HepG2 (cell line): ENCODE measurements around the gene ANKS4B. TPM values are rescaled to one million over a fixed set of nuclear protein-coding genes. Genes with fewer than 3 reads are reported as not detected.

Experiments used
- CEBPB ChIP-seq: IDR thresholded peaks from 2 replicates; pipeline ENCODE4 v1.6.1; 2011; ENCODE audit warnings: low read depth, low read length, improper control_type of control experiment, borderline replicate concordance
- CEBPG ChIP-seq: IDR thresholded peaks from 2 replicates; pipeline ENCODE4 v1.6.1; 2016
- GRHL1 ChIP-seq: sonication (generic); formaldehyde crosslinking; conservative IDR thresholded peaks from 2 replicates; pipeline ENCODE4 v1.8.0; 2022; ENCODE audit warnings: missing genetic modification reagents
- GZF1 ChIP-seq: sonication (generic); formaldehyde crosslinking; IDR thresholded peaks from 2 replicates; pipeline ENCODE4 v1.5.1; 2020; ENCODE audit warnings: mild to moderate bottlenecking, missing genetic modification reagents
- HMG20A ChIP-seq: IDR thresholded peaks from 2 replicates; pipeline ENCODE4 v1.6.1; 2016; ENCODE audit warnings: borderline replicate concordance
- KDM6A ChIP-seq: IDR thresholded peaks from 2 replicates; pipeline ENCODE4 v1.6.1; 2016; ENCODE audit warnings: low read depth
- PAF1 ChIP-seq: IDR thresholded peaks from 2 replicates; pipeline ENCODE4 v1.6.1; 2016; ENCODE audit warnings: missing genetic modification reagents, missing compliant biosample characterization
- PAXIP1 ChIP-seq: sonication (generic); formaldehyde crosslinking; conservative IDR thresholded peaks from 2 replicates; pipeline ENCODE4 v1.4.0; 2020; ENCODE audit warnings: mild to moderate bottlenecking, missing genetic modification reagents, moderate library complexity
- POLR2AphosphoS2 ChIP-seq: IDR thresholded peaks from 2 replicates; pipeline ENCODE4 v1.6.1; 2011; ENCODE audit warnings: low read depth, low read length, improper control_type of control experiment
- TEAD3 ChIP-seq: optimal IDR thresholded peaks from 2 replicates; pipeline ENCODE3; 2016; ENCODE audit warnings: borderline replicate concordance
- TEF ChIP-seq: sonication (generic); formaldehyde crosslinking; IDR thresholded peaks from 2 replicates; pipeline ENCODE4 v1.5.0; 2020; ENCODE audit warnings: missing genetic modification reagents
- ZNF17 ChIP-seq: sonication (generic); formaldehyde crosslinking; IDR thresholded peaks from 2 replicates; pipeline ENCODE4 v1.5.0; 2020; ENCODE audit warnings: mild to moderate bottlenecking, missing genetic modification reagents
- ZNF691 ChIP-seq: sonication (generic); formaldehyde crosslinking; IDR thresholded peaks from 2 replicates; pipeline ENCODE4 v1.4.0; 2020; ENCODE audit warnings: missing genetic modification reagents, low read depth, mild to moderate bottlenecking, borderline replicate concordance
- ZNF792 ChIP-seq: IDR thresholded peaks from 2 replicates; pipeline ENCODE4 v1.6.1; 2016
- polyA plus RNA-seq, 8 experiments: library from polyadenylated mRNA; depleted of rRNA in 3 of 8; stranded (reverse) in 7 of 8; unstranded in 1 of 8; fragments of >200 nt; fragmentation: Illumina TruSeq in 4 of 8; extraction: Trizol in 4 of 8; gene quantifications; 2 replicates each; pipeline versions ENCODE4 v1.2.1 to v1.2.3, GENCODE V29; 2011 to 2016; ENCODE audit warnings: low read depth in 4 of 8, missing spikeins in 1 of 8, mixed read lengths in 1 of 8; ENCODE audit not compliant: insufficient read depth in 1 of 8
- total RNA-seq, 5 experiments: library from RNA; depleted of rRNA; stranded (reverse); fragments of >200 nt; fragmentation: Illumina TruSeq; extraction: Trizol; gene quantifications; 2 replicates each; pipeline ENCODE4 v1.2.3, GENCODE V29; 2016; ENCODE audit warnings: low read depth in 1 of 5

ANKS4B gene
- total and polyA plus RNA-seq, 2 of the 13 experiments (the other 11 are each of a cell fraction or from before 2014, with no cell fraction given): 6.5 to 30.0 TPM

GRCh38 chr16:21218153-21218552 is 15.3 kb upstream of the ANKS4B start (continued):
- TF ChIP-seq ZNF792 (CRISPR knock-in tag) (no peak), TEAD3 (CRISPR knock-in tag) (peak; percentile 22), ZNF17 (no peak), PAXIP1 (CRISPR knock-in tag) (no peak), CEBPG (peak; percentile 94), CEBPB (peak; percentile 96), GRHL1 (CRISPR knock-in tag) (no peak), TEF (CRISPR knock-in tag) (peak; percentile 54; the same call in 1 of the 2 replicates), HMG20A (CRISPR knock-in tag) (0 out of 2 replicates have a peak, but pooled peaks have one; percentile 29), POLR2AphosphoS2 (no peak), PAF1 (CRISPR knock-in tag) (no peak), ZNF691 (CRISPR knock-in tag) (no peak), KDM6A (CRISPR knock-in tag) (no peak), GZF1 (CRISPR knock-in tag) (no peak)
